GM08714 (cell line): ENCODE measurements around the gene ERC2.
A peak's percentile ranks its signal among the peaks of the same experiment; 100 is the strongest.
"Not testable (repeated sequence)": the region's sequence is repeated elsewhere in the genome, so short reads cannot be mapped to it uniquely, and the experiment has no call there.

Source experiments
- H3K4me3 ChIP-seq: fragments of 200-500 bp; sonication (Bioruptor generic); 2 replicates; pipeline ENCODE4 v1.5.1; 2014; ENCODE audit warnings: mild to moderate bottlenecking, low read length, inconsistent platforms
- ZNF274 ChIP-seq: IDR thresholded peaks from 2 replicates; pipeline ENCODE4 v1.6.1; 2012; ENCODE audit warnings: mild to moderate bottlenecking, low read depth, low read length

The ERC2 gene

GRCh38 chr3:56468184-56469106 lies at the start of gene ERC2:
Gene ERC2, minus strand, starts transcription at chr3:56468467.
- TF ChIP-seq ZNF274 = no peak
- peak within 1 kb of the TSS; percentile 20; the same call in 1 of the 2 replicates for H3K4me3 ChIP-seq

DNA sequence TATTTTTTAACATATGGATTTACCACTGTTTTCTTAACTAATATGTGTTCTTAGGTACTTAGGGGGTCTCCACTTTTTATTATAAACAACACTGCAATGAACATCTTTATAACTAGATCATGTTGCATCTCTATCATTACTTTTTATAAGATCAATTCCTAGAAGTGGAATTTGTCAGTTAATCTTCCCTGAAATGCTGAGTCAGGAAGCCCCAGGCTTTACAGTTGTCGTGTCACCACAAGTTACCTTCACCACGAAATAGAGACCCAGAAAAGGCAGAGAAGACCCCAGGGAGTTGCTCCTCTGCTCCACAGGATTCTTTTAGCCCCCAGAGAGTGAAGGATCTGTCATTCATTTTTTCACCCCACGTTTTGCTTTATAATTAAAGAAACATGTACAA lies 34.5 kb upstream of the ERC2 start:
- H3K4me3 ChIP-seq = no peak overlapping the region
- no peak for TF ChIP-seq ZNF274

DNA sequence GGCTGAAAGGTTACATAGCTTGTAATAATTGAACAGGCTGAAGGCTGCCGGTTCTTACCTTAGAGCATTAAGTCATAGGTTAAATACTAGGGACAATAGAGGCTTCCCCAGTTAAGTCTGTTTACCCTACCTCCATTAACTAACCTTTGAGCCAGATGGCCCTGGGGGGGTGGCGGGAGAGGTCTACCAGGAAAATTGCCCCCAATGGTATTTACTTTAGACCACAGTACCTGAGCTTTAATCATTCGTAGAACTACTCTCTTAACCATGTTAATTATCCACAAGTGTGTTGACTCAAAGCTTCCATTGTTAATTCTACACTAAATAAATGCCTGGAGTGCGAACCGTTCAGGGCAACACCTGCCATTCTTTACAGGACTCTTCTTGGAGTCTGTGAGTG lies 28.1 kb upstream of the ERC2 start:
- H3K4me3 ChIP-seq = not testable (repeated sequence)

DNA sequence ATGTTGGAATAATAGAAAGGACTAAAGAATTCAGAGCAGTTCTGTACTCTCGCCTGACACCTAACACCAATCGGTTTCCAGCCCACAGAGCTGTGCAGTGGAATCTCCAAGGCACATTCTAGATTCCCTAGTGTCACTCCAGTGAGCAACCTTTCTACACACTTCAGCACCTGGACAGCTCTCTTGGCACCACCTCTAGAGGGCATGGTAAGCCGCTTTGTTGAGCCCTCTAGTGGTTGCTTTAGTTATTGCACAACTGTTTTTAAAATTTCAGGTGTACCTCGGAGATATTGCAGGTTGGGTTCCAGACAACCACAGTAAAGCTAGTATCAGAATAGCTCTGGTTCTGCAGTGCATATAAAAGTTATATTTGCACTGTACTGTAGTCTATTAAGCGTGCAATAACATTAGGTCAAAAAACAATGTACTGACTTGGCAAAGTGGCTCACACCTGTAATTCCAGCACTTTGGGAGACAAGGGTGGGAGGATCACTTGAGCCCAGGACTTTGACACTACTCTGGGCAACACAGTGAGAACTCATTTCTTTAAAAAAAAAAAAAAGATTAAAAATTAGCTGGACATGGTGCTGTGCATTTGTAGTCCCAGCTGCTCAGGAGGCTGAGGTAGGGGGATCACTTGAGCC lies 26.5 kb upstream of the ERC2 start:
- H3K4me3 ChIP-seq = no peak overlapping the region
- TF ChIP-seq ZNF274 = no peak

DNA sequence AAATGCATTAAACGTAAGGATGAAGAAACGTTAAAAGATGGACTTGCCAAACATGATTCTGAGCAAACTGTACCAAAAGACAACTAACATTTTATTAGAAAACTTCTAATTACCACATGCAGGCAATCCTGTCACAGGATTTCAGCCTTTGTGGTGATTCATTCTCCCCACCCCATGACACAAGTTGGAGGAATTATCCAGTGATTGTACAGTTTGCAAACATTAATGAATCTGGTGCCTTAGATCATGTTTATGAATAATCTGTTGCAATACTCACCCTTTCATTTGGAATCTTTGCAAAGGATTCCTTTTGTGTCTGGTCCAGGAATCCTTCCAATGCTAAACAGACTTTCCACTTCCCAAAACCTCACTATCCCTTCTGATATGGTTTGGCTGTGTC lies 23.3 kb upstream of the ERC2 start:
- TF ChIP-seq ZNF274 = no peak
- H3K4me3 ChIP-seq = no peak overlapping the region

GRCh38 chr3:56488812-56489600 lies 20.7 kb upstream of the ERC2 start:
- H3K4me3 ChIP-seq = no peak overlapping the region
- TF ChIP-seq ZNF274 = no peak

GRCh38 chr3:56484525-56485032 lies 16.3 kb upstream of the ERC2 start:
- no peak for TF ChIP-seq ZNF274
- H3K4me3 ChIP-seq = no peak overlapping the region

- no peak overlapping the region for H3K4me3 ChIP-seq
- no peak for TF ChIP-seq ZNF274
Observed at GRCh38 chr3:56484122-56484521, 15.9 kb upstream of the ERC2 start.

DNA sequence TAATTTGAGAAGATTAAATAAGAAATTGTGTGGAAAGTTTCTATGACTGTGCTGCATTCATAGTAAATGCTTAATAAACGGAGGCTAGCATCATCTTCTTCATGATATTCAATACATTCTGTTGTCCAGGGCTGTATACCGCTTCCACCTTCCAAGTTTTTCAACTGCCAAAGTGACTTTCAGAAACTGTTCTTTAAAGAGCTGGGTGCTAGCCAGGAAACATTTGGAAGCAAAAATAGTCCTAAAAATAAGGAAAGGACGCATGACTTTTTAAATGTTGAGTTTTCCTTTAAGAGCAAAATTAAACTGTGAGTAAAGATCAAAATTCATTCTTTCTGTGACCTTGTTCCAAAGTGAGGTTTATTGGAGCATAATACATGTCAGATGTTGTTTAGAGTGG lies 9.4 kb upstream of the ERC2 start:
- TF ChIP-seq ZNF274 = no peak
- no peak overlapping the region for H3K4me3 ChIP-seq

DNA sequence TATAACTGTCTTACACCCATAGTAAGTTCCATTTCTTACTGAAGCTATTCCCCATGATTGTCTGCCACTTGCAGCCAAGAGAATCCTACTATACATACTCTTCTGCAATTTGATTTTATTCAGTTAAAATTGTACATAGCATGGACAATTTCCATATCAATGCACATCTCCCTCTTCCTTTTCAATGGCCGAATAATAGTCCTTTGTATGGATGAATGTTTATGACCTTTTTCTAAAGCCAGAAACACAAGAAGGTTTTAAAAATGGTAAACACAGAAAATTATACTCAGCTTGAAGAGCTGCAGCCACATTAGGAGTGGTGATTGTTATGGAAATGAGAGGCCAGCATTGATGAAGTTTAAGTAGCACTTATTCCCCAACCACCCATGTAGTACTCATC lies 8.5 kb upstream of the ERC2 start:
- TF ChIP-seq ZNF274 = no peak
- H3K4me3 ChIP-seq = no peak overlapping the region

DNA sequence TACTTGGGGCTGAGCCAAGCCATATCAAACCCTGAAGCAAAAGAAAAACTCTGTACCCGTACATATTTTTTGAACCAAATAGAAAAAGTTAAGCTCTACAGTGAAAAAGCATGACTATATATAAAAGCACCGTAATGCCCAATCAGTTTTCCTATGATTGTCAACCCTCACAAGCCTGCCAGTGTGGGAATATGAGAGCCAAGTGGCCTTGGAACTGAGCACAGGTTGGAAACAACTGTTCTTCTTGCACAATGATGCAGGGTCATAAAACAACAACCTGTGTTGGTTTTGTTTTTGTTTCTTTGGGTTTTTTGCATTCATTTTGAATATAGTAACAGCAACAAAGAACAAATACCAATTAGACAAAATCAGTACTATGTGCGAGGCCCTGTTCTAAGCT lies 3.5 kb upstream of the ERC2 start:
- no peak for TF ChIP-seq ZNF274
- no peak overlapping the region for H3K4me3 ChIP-seq

- H3K4me3 ChIP-seq = no peak overlapping the region
- TF ChIP-seq ZNF274 = no peak
Observed at GRCh38 chr3:56469141-56469540, 874 bp upstream of the ERC2 start.

DNA sequence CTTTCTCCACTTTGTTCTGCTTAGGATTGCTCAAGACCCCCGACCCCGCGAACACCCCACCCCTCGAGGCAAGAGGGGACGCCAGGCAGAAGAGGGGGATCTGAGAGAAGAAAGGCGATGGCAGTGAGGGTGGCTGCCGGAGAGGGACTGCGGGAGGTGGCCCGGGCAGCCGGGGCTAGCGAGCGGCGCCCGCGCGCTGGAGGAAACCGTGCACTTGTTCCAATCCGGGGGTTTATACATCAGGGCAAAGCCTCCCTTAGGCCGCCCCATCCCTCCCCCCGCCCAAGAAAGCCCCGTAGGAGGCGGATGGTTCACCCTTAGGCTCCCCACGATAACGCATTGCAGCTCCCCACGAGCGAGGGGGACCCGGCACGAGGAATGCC lies 475 bp downstream of the ERC2 start:
- H3K4me3 ChIP-seq = no peak overlapping the region; the same call in 1 of the 2 replicates
- TF ChIP-seq ZNF274 = no peak

DNA sequence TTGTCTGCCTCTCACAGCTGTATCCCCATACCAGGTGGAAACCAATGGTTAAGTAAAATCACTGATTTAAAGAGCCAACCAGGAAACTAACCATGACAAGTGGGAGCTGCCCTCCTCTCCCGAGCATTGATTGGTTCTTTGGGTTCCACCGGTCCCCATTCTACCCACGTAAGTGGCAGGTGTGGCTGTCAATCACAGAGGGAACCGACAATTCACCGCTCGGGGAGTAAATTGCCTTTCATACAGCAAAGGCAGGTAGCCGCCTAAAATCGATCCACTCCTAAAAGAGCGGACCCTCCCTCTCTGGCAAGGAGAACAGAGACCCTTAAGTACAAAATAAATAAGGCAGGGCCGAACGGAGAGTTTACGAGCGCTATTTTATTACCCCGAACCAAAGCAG lies 1.2 kb downstream of the ERC2 start:
- no peak for TF ChIP-seq ZNF274
- peak overlapping the region; percentile 20; the same call in 1 of the 2 replicates for H3K4me3 ChIP-seq
